Measurements from ENCODE around the gene APP.

The APP gene

GRCh38 chr21:25952306-25952705, 218.3 kb downstream of the APP start:
- H3F3A ChIP-seq (ENCODE audit: low read depth) = no peaks in the 10 kb centered on the region
- TF ChIP-seq EZH2phosphoT487 (IDR thresholded peaks at IDR 0.05; ENCODE audit: borderline replicate concordance) = no peak
- TF ChIP-seq, protein P1, sequence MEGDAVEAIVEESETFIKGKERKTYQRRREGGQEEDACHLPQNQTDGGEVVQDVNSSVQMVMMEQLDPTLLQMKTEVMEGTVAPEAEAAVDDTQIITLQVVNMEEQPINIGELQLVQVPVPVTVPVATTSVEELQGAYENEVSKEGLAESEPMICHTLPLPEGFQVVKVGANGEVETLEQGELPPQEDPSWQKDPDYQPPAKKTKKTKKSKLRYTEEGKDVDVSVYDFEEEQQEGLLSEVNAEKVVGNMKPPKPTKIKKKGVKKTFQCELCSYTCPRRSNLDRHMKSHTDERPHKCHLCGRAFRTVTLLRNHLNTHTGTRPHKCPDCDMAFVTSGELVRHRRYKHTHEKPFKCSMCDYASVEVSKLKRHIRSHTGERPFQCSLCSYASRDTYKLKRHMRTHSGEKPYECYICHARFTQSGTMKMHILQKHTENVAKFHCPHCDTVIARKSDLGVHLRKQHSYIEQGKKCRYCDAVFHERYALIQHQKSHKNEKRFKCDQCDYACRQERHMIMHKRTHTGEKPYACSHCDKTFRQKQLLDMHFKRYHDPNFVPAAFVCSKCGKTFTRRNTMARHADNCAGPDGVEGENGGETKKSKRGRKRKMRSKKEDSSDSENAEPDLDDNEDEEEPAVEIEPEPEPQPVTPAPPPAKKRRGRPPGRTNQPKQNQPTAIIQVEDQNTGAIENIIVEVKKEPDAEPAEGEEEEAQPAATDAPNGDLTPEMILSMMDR (conservative IDR thresholded peaks at IDR 0.05; ENCODE audit: low read length) = no peak
- no peak overlapping the region for H3K4me2 ChIP-seq (ENCODE audit: low read depth, low read length, poor library complexity, severe bottlenecking)
- H2AFZ ChIP-seq (ENCODE audit: low read length) = no peak overlapping the region
- no peaks in the 10 kb centered on the region for H3K79me2 ChIP-seq (ENCODE audit: insufficient read depth, low read length)
- H3K27me3 ChIP-seq (ENCODE audit: insufficient read depth, low read length, poor library complexity, severe bottlenecking) = no peaks in the 10 kb centered on the region
- H4K20me1 ChIP-seq (ENCODE audit: insufficient read depth, low read length, poor library complexity, severe bottlenecking) = no peaks in the 10 kb centered on the region
- H3K9ac ChIP-seq (ENCODE audit: low read depth, low read length, poor library complexity, severe bottlenecking) = no peak overlapping the region
- no peak overlapping the region for H3K4me3 ChIP-seq (ENCODE audit: low read length, poor library complexity, severe bottlenecking)
- H3K4me1 ChIP-seq (ENCODE audit: insufficient read depth, low read length, poor library complexity, severe bottlenecking) = no peaks in the 10 kb centered on the region
- no peaks in the 10 kb centered on the region for H3K36me3 ChIP-seq (ENCODE audit: insufficient read depth, low read length)
- no peaks in the 10 kb centered on the region for H3K9me2 ChIP-seq (replicated peaks; ENCODE audit: low read depth, low read length)
- no peaks in the 10 kb centered on the region for H3K9me3 ChIP-seq (ENCODE audit: insufficient read depth, low read depth, low read length)

GRCh38 chr21:25949701-25950100, 220.9 kb downstream of the APP start:
- H3K36me3 ChIP-seq (ENCODE audit: insufficient read depth, low read length) = no peaks in the 10 kb centered on the region
- no peaks in the 10 kb centered on the region for H3K79me2 ChIP-seq (ENCODE audit: insufficient read depth, low read length)
- TF ChIP-seq, protein P1 (conservative IDR thresholded peaks at IDR 0.05; ENCODE audit: low read length) = no peak
- no peak for TF ChIP-seq EZH2phosphoT487 (IDR thresholded peaks at IDR 0.05; ENCODE audit: borderline replicate concordance)
- no peaks in the 10 kb centered on the region for H3F3A ChIP-seq (ENCODE audit: low read depth)
- peaks cover 7% of the 10 kb centered on the region; the same call in 1 of the 2 replicates for H3K9me3 ChIP-seq (ENCODE audit: insufficient read depth, low read depth, low read length)
- H4K20me1 ChIP-seq (ENCODE audit: insufficient read depth, low read length, poor library complexity, severe bottlenecking) = no peaks in the 10 kb centered on the region
- no peaks in the 10 kb centered on the region for H3K27me3 ChIP-seq (ENCODE audit: insufficient read depth, low read length, poor library complexity, severe bottlenecking)
- no peak overlapping the region for H3K4me2 ChIP-seq (ENCODE audit: low read depth, low read length, poor library complexity, severe bottlenecking)
- no peaks in the 10 kb centered on the region for H3K9me2 ChIP-seq (replicated peaks; ENCODE audit: low read depth, low read length)
- H3K9ac ChIP-seq (ENCODE audit: low read depth, low read length, poor library complexity, severe bottlenecking) = no peak overlapping the region
- no peak overlapping the region for H3K4me3 ChIP-seq (ENCODE audit: low read length, poor library complexity, severe bottlenecking)
- no peak overlapping the region for H2AFZ ChIP-seq (ENCODE audit: low read length)
- no peaks in the 10 kb centered on the region for H3K4me1 ChIP-seq (ENCODE audit: insufficient read depth, low read length, poor library complexity, severe bottlenecking)

GRCh38 chr21:25944672-25945213, 225.8 kb downstream of the APP start:
- Histone ChIP-seq H3K4me3 (ENCODE audit: low read length, poor library complexity, severe bottlenecking) (no peak overlapping the region), H3F3A (ENCODE audit: low read depth) (no peaks in the 10 kb centered on the region), H3K9ac (ENCODE audit: low read depth, low read length, poor library complexity, severe bottlenecking) (no peak overlapping the region), H3K36me3 (ENCODE audit: insufficient read depth, low read length) (no peaks in the 10 kb centered on the region), H3K4me2 (ENCODE audit: low read depth, low read length, poor library complexity, severe bottlenecking) (no peak overlapping the region), H4K20me1 (ENCODE audit: insufficient read depth, low read length, poor library complexity, severe bottlenecking) (no peaks in the 10 kb centered on the region), H3K79me2 (ENCODE audit: insufficient read depth, low read length) (no peaks in the 10 kb centered on the region), H3K27me3 (ENCODE audit: insufficient read depth, low read length, poor library complexity, severe bottlenecking) (no peaks in the 10 kb centered on the region), H2AFZ (ENCODE audit: low read length) (no peak overlapping the region), H3K9me3 (ENCODE audit: insufficient read depth, low read depth, low read length) (peaks cover 7% of the 10 kb centered on the region; the same call in 1 of the 2 replicates), H3K9me2 (replicated peaks; ENCODE audit: low read depth, low read length) (no peaks in the 10 kb centered on the region), H3K4me1 (ENCODE audit: insufficient read depth, low read length, poor library complexity, severe bottlenecking) (no peaks in the 10 kb centered on the region)
- TF ChIP-seq EZH2phosphoT487 (IDR thresholded peaks at IDR 0.05; ENCODE audit: borderline replicate concordance) = no peak
- TF ChIP-seq, protein P1 (conservative IDR thresholded peaks at IDR 0.05; ENCODE audit: low read length) = no peak

Data from Loucy (cell line).